CD4-positive, CD25-positive, alpha-beta regulatory T cell (primary cell): ENCODE data around the gene B3GLCT. TPM values are rescaled to one million over a fixed set of nuclear protein-coding genes. Genes with fewer than 3 reads are reported as not detected.

Source experiments
- ATAC-seq, 2 donors: fragments of 150-1000 bp; cut with Tn5 transposase; one replicate each; pipeline ENCODE4 v1.10.0; 2021; ENCODE audit warnings: low read depth in 2 of 2, moderate number of reproducible peaks in 2 of 2, moderate library complexity in 1 of 2
- DNase-seq, 3 donors: peaks; one replicate each; pipeline versions ENCODE4 v3.0.0 to v3.0.0-alpha.2; 2012 to 2022; ENCODE audit warnings: mixed read lengths in 1 of 3
- H3K27ac ChIP-seq: one replicate; pipeline ENCODE4 v1.7.0; 2013; ENCODE audit warnings: mild to moderate bottlenecking, low read length; ENCODE audit not compliant: insufficient read depth, poor library complexity, severe bottlenecking
- H3K27me3 ChIP-seq: one replicate; pipeline ENCODE4 v1.7.0; 2013; ENCODE audit warnings: low read length; ENCODE audit not compliant: control insufficient read depth, insufficient read depth
- H3K36me3 ChIP-seq: one replicate; pipeline ENCODE4 v1.7.0; 2013; ENCODE audit warnings: mild to moderate bottlenecking, low read length, moderate library complexity; ENCODE audit not compliant: control insufficient read depth, insufficient read depth
- H3K4me1 ChIP-seq: 2 replicates; pipeline ENCODE4 v1.7.0; 2013; ENCODE audit warnings: mild to moderate bottlenecking, low read length; ENCODE audit not compliant: insufficient read depth, control insufficient read depth, poor library complexity, severe bottlenecking
- H3K4me3 ChIP-seq: one replicate; pipeline ENCODE4 v1.7.0; 2013; ENCODE audit warnings: low read depth, mild to moderate bottlenecking, low read length, moderate library complexity
- H3K9me3 ChIP-seq, 2 experiments: 1 replicate in 1 of 2; 2 replicates in 1 of 2; pipeline ENCODE4 v1.7.0; 2013; ENCODE audit warnings: low read length in 2 of 2, mild to moderate bottlenecking in 1 of 2, moderate library complexity in 1 of 2; ENCODE audit not compliant: control insufficient read depth in 2 of 2
- H3K27ac Mint-ChIP-seq, 3 donors: one replicate each; pipeline ENCODE4 v1.8.0; 2020 to 2022; ENCODE audit warnings: mild to moderate bottlenecking in 3 of 3, mixed read lengths in 3 of 3, moderate library complexity in 2 of 3
- H3K27me3 Mint-ChIP-seq: one replicate; pipeline ENCODE4 v1.8.0; 2022; ENCODE audit warnings: mild to moderate bottlenecking, mixed read lengths
- H3K36me3 Mint-ChIP-seq: one replicate; pipeline ENCODE4 v1.8.0; 2020; ENCODE audit warnings: mixed read lengths
- H3K4me1 Mint-ChIP-seq, 4 donors: one replicate each; pipeline ENCODE4 v1.8.0; 2020 to 2022; ENCODE audit warnings: mixed read lengths in 4 of 4, mild to moderate bottlenecking in 1 of 4
- H3K4me3 Mint-ChIP-seq, 4 donors: one replicate each; pipeline ENCODE4 v1.8.0; 2020 to 2022; ENCODE audit warnings: mild to moderate bottlenecking in 4 of 4, mixed read lengths in 4 of 4, moderate library complexity in 3 of 4
- H3K9me3 Mint-ChIP-seq, 7 donors: one replicate each; pipeline ENCODE4 v1.8.0; 2020 to 2022; ENCODE audit warnings: mixed read lengths in 7 of 7, mild to moderate bottlenecking in 3 of 7, moderate library complexity in 2 of 7
- polyA plus RNA-seq, 4 donors: library from polyadenylated mRNA; unstranded; fragments of 300-500 nt; fragmentation: Illumina TruSeq; gene quantifications; one replicate each; pipeline ENCODE4 v1.2.3, GENCODE V29; 2021
- total RNA-seq: library from RNA; stranded (reverse); gene quantifications from one replicate; pipeline ENCODE4 v1.2.3, GENCODE V29; 2022

The B3GLCT gene
- total and polyA plus RNA-seq, 5 donors from 2014 or later, result 3.4 to 5.6 (median 3.5) TPM

DNA sequence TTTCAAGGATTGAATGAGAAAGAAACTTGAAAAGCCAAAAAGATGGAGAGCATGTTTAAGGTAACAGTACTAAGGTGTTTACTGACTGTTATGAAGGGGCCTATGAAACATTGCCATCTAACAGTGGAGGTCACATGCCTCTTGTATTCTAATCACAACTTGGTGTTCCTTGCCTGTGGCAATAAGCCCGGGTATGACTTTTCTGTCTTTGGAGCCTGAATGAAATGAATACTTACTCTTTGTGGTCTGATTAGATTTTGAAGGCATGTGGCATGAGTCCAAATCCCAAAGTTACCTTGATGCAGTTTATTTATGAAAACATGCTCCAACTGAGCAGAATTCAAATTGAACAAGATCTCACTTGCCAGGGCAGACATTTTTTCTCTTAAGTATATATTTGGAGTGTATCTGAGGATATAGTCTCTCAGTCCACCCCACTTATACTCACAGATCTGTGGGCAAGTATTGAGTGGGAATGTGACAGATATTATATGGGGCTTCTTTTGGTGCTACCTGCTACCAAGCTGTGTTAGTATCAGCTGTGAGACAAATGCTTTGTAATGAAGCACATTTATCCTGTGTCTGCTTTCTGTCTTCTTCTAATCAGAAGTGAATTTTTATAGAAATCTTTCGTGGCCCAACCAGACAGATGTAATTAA lies 67.5 kb downstream of the B3GLCT start:
- DNase-seq (no peak), ATAC-seq (no peak)
- H3K36me3 ChIP-seq, result peaks cover 4% of the 10 kb centered on the region

DNA sequence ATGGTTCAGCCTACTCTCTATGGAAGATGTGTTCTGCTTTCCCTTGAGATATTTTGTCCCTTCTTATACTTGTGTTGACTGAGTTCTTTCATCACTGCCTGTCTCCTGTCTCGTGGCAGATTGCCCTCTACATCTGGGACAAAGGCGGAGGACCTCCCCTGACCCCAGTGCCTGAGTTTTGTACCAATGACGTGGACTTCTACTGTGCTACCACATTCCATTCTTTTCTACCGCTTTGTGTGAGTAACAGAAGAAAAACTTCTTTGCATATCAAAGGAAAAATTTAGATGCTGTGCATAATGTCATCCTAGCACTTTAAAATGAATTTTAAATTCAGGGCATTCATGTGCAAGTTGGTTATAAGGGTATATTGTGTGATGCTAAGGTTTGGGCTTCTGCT lies 74.6 kb downstream of the B3GLCT start:
- H3K27ac ChIP-seq, result no peak overlapping the region
- no peaks in the 10 kb centered on the region for H3K4me1 ChIP-seq
- Mint-ChIP-seq H3K27me3 (no peaks in the 10 kb centered on the region), H3K27ac (peak overlapping the region in 1 of 3 donors; percentile 26), H3K9me3 (peaks cover 0 to 25% (median 3%) of the 10 kb centered on the region in 7 donors), H3K36me3 (peaks cover 74% of the 10 kb centered on the region), H3K4me3 (no peak overlapping the region), H3K4me1 (no peaks in the 10 kb centered on the region)
- H3K9me3 ChIP-seq, result no peaks in the 10 kb centered on the region
- DNase-seq, result no peak
- no peaks in the 10 kb centered on the region for H3K27me3 ChIP-seq
- H3K4me3 ChIP-seq, result no peak overlapping the region
- H3K36me3 ChIP-seq, result peaks cover 4% of the 10 kb centered on the region
- ATAC-seq, result no peak

More for the DNA sequence above, 67.5 kb downstream of the B3GLCT start:
- no peaks in the 10 kb centered on the region for H3K4me1 Mint-ChIP-seq
- H3K9me3 ChIP-seq, result no peaks in the 10 kb centered on the region
- no peak overlapping the region for H3K4me3 ChIP-seq
- H3K27me3 Mint-ChIP-seq, result no peaks in the 10 kb centered on the region
- H3K27ac ChIP-seq, result no peak overlapping the region
- H3K27me3 ChIP-seq, result no peaks in the 10 kb centered on the region
- H3K27ac Mint-ChIP-seq, result no peak overlapping the region
- no peaks in the 10 kb centered on the region for H3K4me1 ChIP-seq
- peaks cover 0 to 16% (median 0%) of the 10 kb centered on the region in 7 donors for H3K9me3 Mint-ChIP-seq
- no peak overlapping the region for H3K4me3 Mint-ChIP-seq
- H3K36me3 Mint-ChIP-seq, result peaks cover 46% of the 10 kb centered on the region

DNA sequence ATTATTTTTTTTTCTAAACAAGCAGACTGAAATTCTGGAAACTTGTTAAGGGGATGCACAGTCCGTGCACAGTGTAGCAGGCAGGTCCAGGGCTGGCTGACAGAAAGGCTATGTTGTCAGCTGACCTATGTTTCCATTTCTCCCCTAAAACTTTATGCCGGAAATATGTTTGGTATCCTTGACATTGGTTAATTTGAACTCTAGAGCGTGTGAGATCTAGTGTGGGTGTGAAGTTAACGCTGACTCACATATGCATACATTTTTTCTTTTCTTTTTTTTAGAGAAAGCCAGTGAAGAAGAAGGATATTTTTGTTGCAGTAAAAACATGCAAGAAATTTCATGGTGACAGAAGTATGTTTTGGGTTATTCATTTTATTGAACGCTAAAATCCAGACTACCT lies 76.6 kb downstream of the B3GLCT start:
- no peak for ATAC-seq

DNA sequence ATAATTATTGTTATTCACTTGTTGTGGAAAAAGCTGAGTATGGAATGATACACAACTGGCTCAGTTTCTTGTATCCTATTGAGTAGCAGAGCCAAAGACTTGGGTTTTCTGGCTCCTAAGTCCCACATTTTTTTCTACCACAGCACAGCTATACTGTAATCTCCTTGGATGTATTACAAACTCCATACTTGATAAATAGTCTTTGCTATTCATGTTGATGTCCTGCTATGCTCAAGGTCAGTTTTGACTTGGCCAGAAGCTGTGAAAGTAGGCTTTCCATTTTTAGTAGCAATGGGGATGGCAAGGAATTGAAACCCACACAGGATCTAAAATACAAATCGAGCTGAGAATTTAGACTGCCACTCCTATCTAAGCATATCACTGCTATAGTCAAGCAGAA lies 79.1 kb downstream of the B3GLCT start:
- H3K36me3 ChIP-seq, result no peaks in the 10 kb centered on the region
- no peaks in the 10 kb centered on the region for H3K27me3 ChIP-seq
- no peak for ATAC-seq
- Mint-ChIP-seq H3K4me1 (no peaks in the 10 kb centered on the region), H3K27me3 (no peaks in the 10 kb centered on the region), H3K4me3 (no peak overlapping the region), H3K9me3 (peaks cover 0 to 16% (median 2%) of the 10 kb centered on the region in 7 donors), H3K36me3 (peaks cover 57% of the 10 kb centered on the region), H3K27ac (no peak overlapping the region)
- H3K27ac ChIP-seq, result no peak overlapping the region
- H3K4me3 ChIP-seq, result no peak overlapping the region
- no peak for DNase-seq
- H3K4me1 ChIP-seq, result no peaks in the 10 kb centered on the region
- no peaks in the 10 kb centered on the region for H3K9me3 ChIP-seq

More for the DNA sequence above, 76.6 kb downstream of the B3GLCT start:
- Mint-ChIP-seq H3K4me3 (no peak overlapping the region), H3K27ac (no peak overlapping the region), H3K4me1 (no peaks in the 10 kb centered on the region), H3K9me3 (peaks cover 0 to 19% (median 2%) of the 10 kb centered on the region in 7 donors), H3K27me3 (no peaks in the 10 kb centered on the region), H3K36me3 (peaks cover 67% of the 10 kb centered on the region)
- no peaks in the 10 kb centered on the region for H3K4me1 ChIP-seq
- H3K27ac ChIP-seq, result no peak overlapping the region
- H3K4me3 ChIP-seq, result no peak overlapping the region
- no peaks in the 10 kb centered on the region for H3K27me3 ChIP-seq
- DNase-seq, result no peak
- no peaks in the 10 kb centered on the region for H3K36me3 ChIP-seq
- no peaks in the 10 kb centered on the region for H3K9me3 ChIP-seq

DNA sequence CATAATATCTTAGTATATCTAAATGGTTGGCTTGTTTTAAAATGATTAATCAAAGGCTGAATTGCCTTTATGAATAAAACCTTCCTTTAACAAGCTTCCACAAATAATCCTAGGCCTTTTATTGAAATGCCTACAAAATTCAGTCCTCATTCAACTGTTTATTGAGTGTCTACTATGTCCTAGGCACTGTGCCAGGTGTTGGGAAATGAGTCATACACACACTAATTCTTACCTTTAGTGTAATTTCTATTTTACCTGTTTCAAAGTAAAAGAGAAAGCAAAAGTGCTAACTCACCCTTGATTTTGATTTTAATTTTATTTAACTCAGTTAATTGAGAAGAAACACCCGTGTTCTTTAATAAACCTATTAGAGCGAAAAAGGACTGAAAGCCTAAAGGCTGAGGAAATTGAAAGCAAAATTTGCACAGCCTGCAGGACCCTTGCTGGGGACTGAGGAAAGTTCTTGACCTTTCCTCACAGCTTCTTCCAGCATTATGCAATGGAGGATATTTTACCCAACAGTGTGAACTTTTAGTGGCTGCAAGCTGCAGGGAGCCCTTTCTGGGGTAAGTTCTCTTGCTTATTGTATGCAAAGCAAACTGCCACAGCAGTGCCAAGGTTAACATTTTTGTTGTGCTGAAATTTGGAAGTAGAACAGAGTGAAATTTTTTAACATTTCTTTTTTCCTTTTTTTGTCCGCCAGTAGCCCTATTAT lies 83.1 kb downstream of the B3GLCT start:
- H3K27ac ChIP-seq, result no peak overlapping the region
- Mint-ChIP-seq H3K4me3 (no peak overlapping the region), H3K27ac (no peak overlapping the region), H3K4me1 (no peaks in the 10 kb centered on the region), H3K27me3 (no peaks in the 10 kb centered on the region), H3K36me3 (peaks cover 50% of the 10 kb centered on the region), H3K9me3 (peaks cover 0 to 25% (median 1%) of the 10 kb centered on the region in 7 donors)
- no peak overlapping the region for H3K4me3 ChIP-seq
- H3K4me1 ChIP-seq, result no peaks in the 10 kb centered on the region
- H3K9me3 ChIP-seq, result no peaks in the 10 kb centered on the region
- no peaks in the 10 kb centered on the region for H3K27me3 ChIP-seq
- peaks cover 4% of the 10 kb centered on the region for H3K36me3 ChIP-seq
- ATAC-seq (no peak), DNase-seq (peak in 1 of 3 donors; percentile 4)

DNA sequence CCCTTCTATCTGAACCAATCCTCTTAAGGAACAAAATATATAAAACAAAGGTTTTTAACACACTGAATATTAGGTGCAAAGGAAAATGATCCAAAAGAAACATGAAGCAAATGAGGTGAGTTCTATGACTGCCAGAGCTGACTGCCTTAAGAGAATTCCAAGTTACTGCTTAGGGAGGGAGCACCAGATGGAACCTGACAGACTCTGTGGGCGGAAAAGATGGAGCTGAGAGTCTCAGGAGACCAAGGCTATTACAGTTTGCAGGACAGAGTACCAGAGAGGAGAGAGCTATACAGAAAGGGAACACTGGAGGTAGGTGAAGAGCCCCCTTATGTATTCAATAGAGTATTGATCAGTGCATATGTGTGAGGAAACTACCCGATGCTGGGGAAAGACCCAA lies 87.2 kb downstream of the B3GLCT start:
- H3K27me3 Mint-ChIP-seq, result no peaks in the 10 kb centered on the region
- Histone ChIP-seq H3K4me1 (no peaks in the 10 kb centered on the region), H3K27me3 (no peaks in the 10 kb centered on the region), H3K36me3 (peaks cover 12% of the 10 kb centered on the region), H3K4me3 (no peak overlapping the region), H3K27ac (no peak overlapping the region), H3K9me3 (peaks cover 0 to 11% of the 10 kb centered on the region in 2 experiments)
- no peak overlapping the region for H3K4me3 Mint-ChIP-seq
- ATAC-seq, result no peak
- H3K9me3 Mint-ChIP-seq, result peaks cover 0 to 38% (median 17%) of the 10 kb centered on the region in 7 donors
- H3K27ac Mint-ChIP-seq, result no peak overlapping the region
- no peaks in the 10 kb centered on the region for H3K4me1 Mint-ChIP-seq
- H3K36me3 Mint-ChIP-seq, result peaks cover 64% of the 10 kb centered on the region
- no peak for DNase-seq

DNA sequence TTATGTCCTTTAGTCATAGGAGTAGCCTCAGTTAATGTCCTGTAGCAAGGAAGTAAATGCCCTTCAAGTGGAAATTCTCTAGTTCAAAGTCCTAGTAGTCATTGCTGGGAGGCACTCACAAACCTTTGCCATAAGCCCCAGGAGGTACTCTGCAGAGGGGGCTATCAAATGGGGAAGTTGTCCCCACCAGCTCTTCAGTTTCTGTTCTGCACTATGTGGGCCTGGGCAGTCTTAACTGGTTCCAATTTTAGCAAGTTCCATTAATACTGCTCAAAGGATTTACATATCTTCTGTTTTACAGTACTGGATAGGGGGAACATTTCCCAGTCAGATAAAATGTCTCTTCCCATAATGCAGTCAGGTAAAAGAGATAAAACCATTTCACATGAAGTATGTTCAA lies 101.3 kb downstream of the B3GLCT start:
- H3K9me3 ChIP-seq, result no peaks in the 10 kb centered on the region
- Mint-ChIP-seq H3K9me3 (peaks cover 0 to 13% (median 8%) of the 10 kb centered on the region in 7 donors), H3K36me3 (peaks cover 47% of the 10 kb centered on the region), H3K27me3 (no peaks in the 10 kb centered on the region), H3K4me3 (no peak overlapping the region), H3K27ac (no peak overlapping the region), H3K4me1 (no peaks in the 10 kb centered on the region)
- H3K27ac ChIP-seq, result no peak overlapping the region
- no peaks in the 10 kb centered on the region for H3K4me1 ChIP-seq
- H3K4me3 ChIP-seq, result no peak overlapping the region
- ATAC-seq (no peak), DNase-seq (no peak)
- H3K36me3 ChIP-seq, result no peaks in the 10 kb centered on the region
- no peaks in the 10 kb centered on the region for H3K27me3 ChIP-seq
